Activated T-helper 2 cell treated with anti-CD3 and anti-CD28 coated beads, Interferon-gamma antibody, Interleukin-2, Interleukin-4, amounts not matched to agents 10 μg/mL and 5 μg/mL and 100 μg/mL, durations not matched to agents 14 hours and 24 hours and 36 hours (primary cell): ENCODE data around the gene DNAJA2. TPM values are rescaled to one million over a fixed set of nuclear protein-coding genes. Genes with fewer than 3 reads are reported as not detected.

ENCODE experiments used
- DNase-seq: peaks from one replicate; pipeline ENCODE4 v3.0.0; 2021; ENCODE audit warnings: low spot score
- H3K27ac Mint-ChIP-seq: one replicate; pipeline ENCODE4 v1.8.0; 2021; ENCODE audit warnings: mixed read lengths
- H3K27me3 Mint-ChIP-seq: one replicate; pipeline ENCODE4 v1.8.0; 2021; ENCODE audit warnings: low read depth, mixed read lengths
- H3K36me3 Mint-ChIP-seq: one replicate; pipeline ENCODE4 v1.8.0; 2021; ENCODE audit warnings: low read depth, mixed read lengths
- H3K4me1 Mint-ChIP-seq: one replicate; pipeline ENCODE4 v1.8.0; 2021; ENCODE audit warnings: low read depth, mixed read lengths
- H3K4me3 Mint-ChIP-seq: one replicate; pipeline ENCODE4 v1.8.0; 2021; ENCODE audit warnings: low read depth, mild to moderate bottlenecking, moderate library complexity, mixed read lengths
- H3K9me3 Mint-ChIP-seq: one replicate; pipeline ENCODE4 v1.8.0; 2021; ENCODE audit warnings: mixed read lengths
- intact Hi-C: fragments of 100-400 bp; cut with micrococcal nuclease; formaldehyde crosslinking; loops from one replicate; pipeline ENCODE4 v1.15.1; 2023
- total RNA-seq: library from RNA; stranded (reverse); gene quantifications from 2 replicates; pipeline ENCODE4 v1.2.3, GENCODE V29; 2022

The DNAJA2 gene
- total RNA-seq, 1 donor from 2014 or later: 74.4 TPM

- intact Hi-C loops: loop anchor here (2.0 to 10.0 kb wide), 4 partner anchors 145 to 1642 kb away; partner anchors contain the start of genes ITFG1, N4BP1, ORC6 and PHKB
- H3K4me1 Mint-ChIP-seq: peaks cover 45% of the 10 kb centered on the region
- no peaks in the 10 kb centered on the region for H3K27me3 Mint-ChIP-seq
- H3K36me3 Mint-ChIP-seq: peaks cover 45% of the 10 kb centered on the region
- peak overlapping the region; percentile 91 for H3K27ac Mint-ChIP-seq
- H3K9me3 Mint-ChIP-seq: no peaks in the 10 kb centered on the region
- peak overlapping the region; percentile 98 for H3K4me3 Mint-ChIP-seq
- peak; percentile 39 for DNase-seq
Measured at GRCh38 chr16:46972429-46973206, 856 bp downstream of the DNAJA2 start.

GRCh38 chr16:46971271-46971670, 2.2 kb downstream of the DNAJA2 start:
- H3K27me3 Mint-ChIP-seq: no peaks in the 10 kb centered on the region
- intact Hi-C loops: loop anchor here (5.0 to 10.0 kb wide), 3 partner anchors 144 to 1644 kb away; partner anchors contain the start of genes ITFG1, N4BP1 and PHKB
- peak overlapping the region; percentile 51 for H3K4me3 Mint-ChIP-seq
- H3K9me3 Mint-ChIP-seq: no peaks in the 10 kb centered on the region
- H3K36me3 Mint-ChIP-seq: peaks cover 58% of the 10 kb centered on the region
- DNase-seq: no peak
- peak overlapping the region; percentile 46 for H3K27ac Mint-ChIP-seq
- peaks cover 39% of the 10 kb centered on the region for H3K4me1 Mint-ChIP-seq

GRCh38 chr16:46970089-46970488, 3.4 kb downstream of the DNAJA2 start:
- H3K4me3 Mint-ChIP-seq: no peak overlapping the region
- no peak for DNase-seq
- H3K4me1 Mint-ChIP-seq: peaks cover 30% of the 10 kb centered on the region
- H3K27ac Mint-ChIP-seq: no peak overlapping the region
- intact Hi-C loops: loop anchor here (5.0 to 10.0 kb wide), 3 partner anchors 143 to 1645 kb away; partner anchors contain the start of genes ITFG1, N4BP1 and PHKB
- H3K36me3 Mint-ChIP-seq: peaks cover 69% of the 10 kb centered on the region
- H3K27me3 Mint-ChIP-seq: no peaks in the 10 kb centered on the region
- no peaks in the 10 kb centered on the region for H3K9me3 Mint-ChIP-seq

- Mint-ChIP-seq H3K27me3 (no peaks in the 10 kb centered on the region), H3K4me3 (no peak overlapping the region), H3K27ac (no peak overlapping the region), H3K4me1 (peaks cover 20% of the 10 kb centered on the region), H3K36me3 (peaks cover 89% of the 10 kb centered on the region), H3K9me3 (no peaks in the 10 kb centered on the region)
- intact Hi-C loops: no loop called here
- no peak for DNase-seq
Measured at GRCh38 chr16:46968063-46968435, 5.4 kb downstream of the DNAJA2 start.

GRCh38 chr16:46962629-46963028, 10.8 kb downstream of the DNAJA2 start:
- Mint-ChIP-seq H3K27me3 (no peaks in the 10 kb centered on the region), H3K4me1 (peaks cover 16% of the 10 kb centered on the region), H3K36me3 (peaks cover 86% of the 10 kb centered on the region), H3K9me3 (no peaks in the 10 kb centered on the region), H3K27ac (peak overlapping the region; percentile 57), H3K4me3 (no peak overlapping the region)
- intact Hi-C loops: no loop called here
- DNase-seq: no peak

GRCh38 chr16:46961373-46962353, 11.8 kb downstream of the DNAJA2 start:
- Mint-ChIP-seq H3K4me3 (no peak overlapping the region), H3K36me3 (peaks cover 86% of the 10 kb centered on the region), H3K27me3 (no peaks in the 10 kb centered on the region), H3K27ac (peak overlapping the region; percentile 57), H3K9me3 (no peaks in the 10 kb centered on the region), H3K4me1 (peaks cover 14% of the 10 kb centered on the region)
- no peak for DNase-seq
- intact Hi-C loops: no loop called here

- Mint-ChIP-seq H3K36me3 (peaks cover 44% of the 10 kb centered on the region), H3K9me3 (no peaks in the 10 kb centered on the region), H3K4me3 (no peak overlapping the region), H3K4me1 (no peaks in the 10 kb centered on the region), H3K27me3 (no peaks in the 10 kb centered on the region), H3K27ac (no peak overlapping the region)
- intact Hi-C loops: no loop called here
- DNase-seq: no peak
Measured at GRCh38 chr16:46954562-46954961, 18.9 kb downstream of the DNAJA2 start.

GRCh38 chr16:46950009-46950408, 23.5 kb downstream of the DNAJA2 start:
- Mint-ChIP-seq H3K36me3 (peaks cover 5% of the 10 kb centered on the region), H3K27me3 (no peaks in the 10 kb centered on the region), H3K4me3 (no peak overlapping the region), H3K9me3 (no peaks in the 10 kb centered on the region), H3K27ac (no peak overlapping the region), H3K4me1 (peaks cover 3% of the 10 kb centered on the region)
- DNase-seq: no peak
- intact Hi-C loops: no loop called here

GRCh38 chr16:46949241-46949892, 24.1 kb downstream of the DNAJA2 start:
- H3K4me3 Mint-ChIP-seq: no peak overlapping the region
- H3K27ac Mint-ChIP-seq: no peak overlapping the region
- no peaks in the 10 kb centered on the region for H3K27me3 Mint-ChIP-seq
- peaks cover 3% of the 10 kb centered on the region for H3K4me1 Mint-ChIP-seq
- intact Hi-C loops: loop anchor here (2.0 to 5.0 kb wide), 2 partner anchors 67 to 193 kb away; partner anchors contain the start of gene NETO2
- no peaks in the 10 kb centered on the region for H3K36me3 Mint-ChIP-seq
- no peaks in the 10 kb centered on the region for H3K9me3 Mint-ChIP-seq
- no peak for DNase-seq

GRCh38 chr16:46948548-46949166, 24.8 kb downstream of the DNAJA2 start:
- H3K36me3 Mint-ChIP-seq: no peaks in the 10 kb centered on the region
- H3K4me1 Mint-ChIP-seq: peaks cover 3% of the 10 kb centered on the region
- no peak for DNase-seq
- H3K4me3 Mint-ChIP-seq: no peak overlapping the region
- no peak overlapping the region for H3K27ac Mint-ChIP-seq
- H3K9me3 Mint-ChIP-seq: no peaks in the 10 kb centered on the region
- intact Hi-C loops: loop anchor here (2.0 to 5.0 kb wide), 2 partner anchors 68 to 194 kb away; partner anchors contain the start of gene NETO2
- H3K27me3 Mint-ChIP-seq: no peaks in the 10 kb centered on the region

GRCh38 chr16:46947900-46948547, 25.4 kb downstream of the DNAJA2 start:
- Mint-ChIP-seq H3K9me3 (no peaks in the 10 kb centered on the region), H3K27ac (no peak overlapping the region), H3K4me1 (peaks cover 9% of the 10 kb centered on the region), H3K36me3 (no peaks in the 10 kb centered on the region), H3K27me3 (no peaks in the 10 kb centered on the region), H3K4me3 (no peak overlapping the region)
- intact Hi-C loops: loop anchor here (2.0 to 5.0 kb wide), 3 partner anchors 69 to 1217 kb away; partner anchors contain the start of gene NETO2
- DNase-seq: no peak
